GM12875 (cell line): ENCODE results near the gene TMEM123.

Experiments used
- H3K4me3 ChIP-seq: one replicate; pipeline ENCODE4 v1.5.1; 2011; ENCODE audit warnings: low read depth, low read length, control low read depth
- CTCF ChIP-seq: IDR thresholded peaks from 2 replicates; pipeline ENCODE4 v1.5.1; 2011; ENCODE audit warnings: low read depth, mild to moderate bottlenecking, control low read depth, inconsistent platforms, low read length, moderate library complexity, borderline replicate concordance; ENCODE audit not compliant: insufficient read depth

Gene TMEM123

GRCh38 chr11:102430158-102430836, 22.3 kb downstream of the TMEM123 start:
- H3K4me3 ChIP-seq: no peak overlapping the region
- TF ChIP-seq CTCF: no peak

GRCh38 chr11:102429691-102430090, 22.9 kb downstream of the TMEM123 start:
- H3K4me3 ChIP-seq: peak overlapping the region; percentile 21
- no peak for TF ChIP-seq CTCF

GRCh38 chr11:102429226-102429625, 23.3 kb downstream of the TMEM123 start:
- no peak overlapping the region for H3K4me3 ChIP-seq
- no peak for TF ChIP-seq CTCF

GRCh38 chr11:102428696-102429095, 23.9 kb downstream of the TMEM123 start:
- H3K4me3 ChIP-seq: no peak overlapping the region

GRCh38 chr11:102427068-102427467, 25.5 kb downstream of the TMEM123 start:
- TF ChIP-seq CTCF: no peak
- H3K4me3 ChIP-seq: no peak overlapping the region

More at GRCh38 chr11:102428696-102429095, 23.9 kb downstream of the TMEM123 start:
- TF ChIP-seq CTCF: no peak

GRCh38 chr11:102426570-102426969, 26.0 kb downstream of the TMEM123 start:
- TF ChIP-seq CTCF: no peak
- H3K4me3 ChIP-seq: no peak overlapping the region

GRCh38 chr11:102426000-102426399, 26.6 kb downstream of the TMEM123 start:
- no peak for TF ChIP-seq CTCF

More at GRCh38 chr11:102426000-102426399, 26.6 kb downstream of the TMEM123 start:
- no peak overlapping the region for H3K4me3 ChIP-seq
